IPS DF 4.7 (cell line): ENCODE data around the gene ZFHX2.

Experiments
- DNase-seq: peaks from one replicate; pipeline ENCODE4 v3.0.0-alpha.2; 2013; ENCODE audit warnings: low spot score; ENCODE audit errors: extremely low read depth

ZFHX2 gene

GRCh38 chr14:23572836-23573235 lies 21.3 kb upstream of the ZFHX2 start:
- DNase-seq: no peak

- DNase-seq: no peak
These were observed 20.9 kb upstream of the ZFHX2 start for GRCh38 chr14:23572524-23572828.

GRCh38 chr14:23571701-23572523 lies 20.3 kb upstream of the ZFHX2 start:
- DNase-seq: no peak

DNA sequence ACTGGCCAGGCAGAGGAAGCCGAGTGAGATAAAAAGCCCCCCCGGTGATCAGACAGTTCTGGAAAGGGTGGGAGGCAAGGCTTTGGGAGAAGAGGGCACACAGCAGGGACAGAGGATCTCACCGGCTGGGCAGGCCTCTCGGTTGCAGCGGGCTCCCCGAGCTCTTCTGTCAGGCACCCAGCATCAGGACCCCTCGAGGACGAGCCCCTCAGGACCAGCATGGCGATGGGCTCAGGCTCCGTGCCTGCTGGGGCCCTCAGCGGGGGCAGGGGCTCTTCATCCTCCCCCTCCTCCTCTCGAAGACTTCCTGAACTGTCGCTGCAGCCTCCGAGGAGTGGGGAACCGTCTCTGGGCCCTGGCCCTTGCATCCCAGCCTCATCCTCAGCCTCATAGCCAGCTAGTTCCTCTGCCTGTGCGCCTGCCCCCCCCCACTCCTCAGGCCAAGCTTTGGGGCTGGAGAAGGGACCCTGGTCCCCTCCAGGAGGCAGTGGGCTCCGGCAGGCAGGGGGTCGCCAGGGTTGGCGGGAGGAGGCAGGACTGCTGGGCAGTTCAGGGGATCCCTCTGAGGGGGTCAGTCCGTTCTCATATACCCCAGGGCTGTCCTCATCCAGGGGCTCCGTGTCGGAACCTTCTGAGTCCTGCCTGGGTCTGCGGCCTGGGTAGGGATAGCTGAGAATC lies 19.4 kb upstream of the ZFHX2 start:
- no peak for DNase-seq

DNA sequence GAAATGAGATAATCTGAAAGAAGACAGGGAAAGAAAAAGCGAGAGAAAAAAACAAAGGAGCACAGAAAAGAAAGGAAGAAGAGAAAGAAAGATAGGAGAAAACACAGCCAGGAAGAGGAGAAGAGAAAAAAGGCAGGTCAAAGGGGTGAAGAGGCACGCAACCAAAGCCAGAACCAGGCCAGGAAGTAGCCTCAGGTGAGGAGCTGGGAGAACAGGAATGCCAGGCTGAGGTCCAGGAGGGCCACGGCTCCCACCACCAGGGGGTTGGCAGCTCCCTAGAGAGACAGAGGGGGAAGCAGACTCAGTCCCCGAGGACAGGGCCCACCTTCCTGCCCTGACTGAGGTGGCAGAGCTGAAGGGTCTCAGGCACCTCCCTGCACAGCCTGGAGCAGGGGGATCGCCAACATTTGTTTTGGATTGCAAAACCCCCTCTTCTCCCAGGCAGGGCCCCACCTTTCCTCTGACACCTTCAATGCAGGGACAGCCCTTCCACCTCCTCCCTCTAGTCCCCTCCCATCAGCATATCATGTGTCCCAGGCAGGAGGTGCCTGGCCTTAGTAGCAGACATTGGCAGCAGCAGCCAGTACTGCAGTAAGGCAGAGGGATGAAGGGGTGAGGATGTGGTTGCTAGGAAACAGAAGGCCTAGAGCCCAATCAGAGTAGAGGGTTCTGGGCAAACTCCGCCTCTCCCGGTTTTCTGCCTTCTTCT lies 18.0 kb upstream of the ZFHX2 start:
- DNase-seq: no peak

GRCh38 chr14:23568600-23569331 lies 17.2 kb upstream of the ZFHX2 start:
- no peak for DNase-seq

- no peak for DNase-seq
These were observed 16.5 kb upstream of the ZFHX2 start for GRCh38 chr14:23568021-23568599.

DNA sequence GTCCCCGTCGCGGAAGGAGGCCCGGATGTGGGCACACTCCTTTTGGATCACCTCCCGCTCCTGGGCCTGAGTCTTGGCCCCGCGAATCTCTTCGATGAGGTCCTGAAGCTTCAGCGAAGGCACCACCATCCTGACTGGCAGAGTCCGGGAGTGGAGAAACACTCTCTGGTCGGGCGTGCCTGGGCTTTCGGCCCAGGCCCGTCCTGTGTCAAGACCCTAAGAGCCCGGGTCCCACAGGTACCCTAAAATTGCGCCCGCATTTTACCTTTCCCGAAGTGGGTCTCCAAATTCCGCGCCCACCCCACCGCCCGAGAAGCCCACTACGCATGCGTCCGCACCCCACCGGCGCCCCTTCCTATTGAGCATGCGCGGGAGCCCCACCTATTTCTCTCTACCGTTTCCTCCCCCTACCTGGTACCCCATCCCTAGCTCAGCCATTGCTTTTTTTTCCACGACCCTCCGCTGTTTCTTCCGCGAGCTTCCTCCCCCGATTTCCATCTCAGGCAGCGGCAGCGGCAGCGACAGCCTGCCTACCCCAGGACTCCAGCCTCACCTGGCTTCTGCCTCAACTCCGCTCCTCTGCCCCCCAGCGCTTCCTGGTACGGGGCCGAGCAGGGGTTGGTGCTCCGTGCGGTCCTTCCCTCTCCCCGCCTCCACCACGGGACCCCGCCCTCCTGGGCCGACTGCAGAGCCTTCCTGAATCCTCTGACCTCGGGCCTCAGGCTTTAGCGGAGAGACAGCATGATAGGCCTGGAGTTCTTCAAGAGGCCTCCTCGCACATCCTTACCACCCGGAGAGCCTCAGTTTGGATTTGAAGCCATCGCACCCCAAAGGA lies 15.8 kb upstream of the ZFHX2 start, which contains the start of gene AP1G2:
Gene AP1G2 (minus strand): TSS at position 606 of the 835 bp plus-strand sequence. CDS start 477 bp downstream, at position 129.
- DNase-seq: no peak

- no peak for DNase-seq
These were observed 15.2 kb upstream of the ZFHX2 start for GRCh38 chr14:23566778-23567185.

GRCh38 chr14:23566112-23566777 lies 14.7 kb upstream of the ZFHX2 start:
- DNase-seq: no peak

- DNase-seq: no peak
These were observed 14.1 kb upstream of the ZFHX2 start for GRCh38 chr14:23565626-23566025.

DNA sequence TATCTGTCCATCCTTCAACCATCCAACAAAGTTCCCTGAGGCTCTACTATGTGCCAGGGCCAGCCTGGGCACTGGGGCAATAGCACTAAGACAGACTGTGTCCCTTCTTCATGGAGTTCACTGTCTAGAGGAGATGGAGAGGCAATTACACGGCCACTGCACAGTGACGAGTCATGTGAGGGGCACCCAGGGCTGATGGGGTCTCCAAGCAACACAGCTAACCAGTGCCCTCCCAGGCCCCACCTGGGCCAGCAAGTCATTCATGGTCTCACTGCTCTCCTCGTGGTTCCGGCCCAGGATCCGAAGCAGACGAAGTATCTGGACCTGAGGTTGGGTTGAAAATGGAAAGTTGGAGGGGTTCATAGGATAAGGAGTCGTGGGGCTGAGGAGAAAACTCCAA lies 13.3 kb upstream of the ZFHX2 start:
- no peak for DNase-seq

- no peak for DNase-seq
These were observed 12.7 kb upstream of the ZFHX2 start for GRCh38 chr14:23564181-23564812.

DNA sequence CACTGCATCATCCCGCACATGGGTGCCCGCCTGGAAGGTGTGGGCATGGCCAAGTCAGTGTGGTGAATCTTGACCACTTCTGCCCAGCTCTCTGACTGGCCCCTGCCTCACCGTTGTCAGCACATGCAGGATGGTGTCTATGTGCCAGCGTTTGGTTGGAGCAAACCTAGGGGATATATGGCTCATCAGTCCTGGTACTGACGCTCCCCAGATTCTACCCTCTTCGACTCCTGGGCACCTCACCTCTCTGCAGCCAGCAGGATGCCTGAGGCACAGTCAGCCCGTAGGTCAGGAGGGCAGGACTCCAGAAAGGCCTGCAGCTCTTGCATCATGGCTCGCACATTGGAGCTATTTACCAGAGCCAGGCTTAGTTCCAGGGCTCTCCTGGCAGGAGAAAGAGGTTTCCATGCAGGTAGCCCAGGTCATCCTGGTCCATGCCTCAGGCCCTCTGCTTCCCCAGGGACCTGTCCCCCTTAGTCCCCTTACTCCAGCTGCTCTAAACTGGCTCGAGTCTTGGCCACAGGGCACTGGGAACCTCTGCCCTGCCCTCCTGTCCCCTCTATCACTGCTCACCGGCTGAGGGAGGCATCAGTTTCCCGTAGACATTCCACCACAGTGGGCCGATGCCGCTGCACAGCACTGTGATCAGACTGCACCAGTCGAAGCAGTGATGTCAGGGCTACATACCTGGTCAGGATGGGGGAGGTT lies 12.1 kb upstream of the ZFHX2 start:
- no peak for DNase-seq

- no peak for DNase-seq
These were observed 11.4 kb upstream of the ZFHX2 start for GRCh38 chr14:23562822-23563472.

DNA sequence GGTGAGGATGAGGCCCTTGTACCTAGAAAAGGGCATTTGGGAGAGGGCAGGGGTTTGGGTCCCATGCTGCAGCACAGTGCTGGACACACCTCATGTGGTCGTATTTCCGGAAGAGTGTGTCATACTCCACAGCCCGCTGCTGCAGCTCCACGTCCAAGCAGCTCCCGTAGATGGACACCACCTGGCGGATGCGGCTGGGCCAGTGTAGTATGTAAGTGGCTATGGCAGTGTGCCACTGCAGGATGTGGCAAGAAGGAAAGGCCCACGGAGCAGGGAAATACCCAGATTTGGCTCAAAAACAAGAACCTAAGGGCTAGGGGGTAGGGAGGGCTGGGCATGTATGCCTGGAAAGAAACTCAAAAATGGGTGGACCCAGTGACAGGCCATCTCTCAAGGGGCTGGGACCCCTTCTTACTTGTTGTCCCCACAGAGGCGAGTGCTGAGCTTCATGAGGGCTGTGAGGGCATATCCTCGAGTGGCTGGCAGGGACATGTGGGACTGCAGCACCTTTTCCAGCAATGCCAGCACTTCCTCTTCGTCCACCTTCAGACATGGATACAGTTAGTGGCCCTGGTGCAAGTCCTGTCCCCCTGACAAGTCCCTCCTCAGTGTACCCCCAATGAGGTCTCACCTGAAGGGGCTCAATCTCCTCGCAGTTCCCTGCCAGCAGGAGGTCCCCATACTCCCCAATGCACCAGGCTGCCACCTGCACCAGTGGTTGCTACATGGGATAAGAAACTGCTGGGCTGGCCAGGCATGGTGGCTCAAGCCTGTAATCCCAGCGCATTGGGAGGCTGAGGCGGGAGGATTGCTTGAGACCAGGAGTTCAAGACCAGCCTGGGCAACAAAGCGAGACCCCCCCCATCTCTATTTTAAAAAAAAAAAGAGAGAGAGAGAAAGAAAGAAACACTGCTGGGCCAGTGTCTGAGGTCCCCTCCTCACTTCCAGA lies 10.6 kb upstream of the ZFHX2 start:
- DNase-seq: no peak

GRCh38 chr14:23561259-23561658 lies 9.7 kb upstream of the ZFHX2 start:
- no peak for DNase-seq
